GM12878 (cell line): Measurements from ENCODE around the gene SLC20A1. TPM values are rescaled to one million over a fixed set of nuclear protein-coding genes. Genes with fewer than 3 reads are reported as not detected.
A peak's percentile ranks its signal among the peaks of the same experiment; 100 is the strongest.

Source experiments
- ATAC-seq: fragments of 200-7000 bp; cut with Tn5 transposase; 3 replicates; pipeline ENCODE4 v1.9.1; 2020; ENCODE audit warnings: mild to moderate bottlenecking, moderate library complexity
- BruUV-seq: library from RNA; stranded (reverse); fragments of 400-500 nt; replicated peaks from 2 replicates; lab custom pipeline; 2021; lab: Mats Ljungman, UMichigan
- CTCF ChIA-PET: fragments of 300-600 bp; sonication (Branson Sonifier 250); formaldehyde crosslinking; extraction: SDS; loops from one replicate; lab custom pipeline; 2021; ENCODE audit warnings: inconsistent platforms; lab: Yijun Ruan, JAX
- POLR2A ChIA-PET: fragments of 350-600 bp; formaldehyde crosslinking; extraction: SDS; loops from one replicate; lab custom pipeline; 2021; ENCODE audit warnings: inconsistent platforms; lab: Charles Lee
- RAD21 ChIA-PET: fragments of 300-600 bp; sonication (Branson Sonifier 250); formaldehyde crosslinking; loops from one replicate; lab custom pipeline; 2023; ENCODE audit warnings: antibody characterized with exemption; ENCODE audit not compliant: unreplicated experiment; lab: Charles Lee
- SMC1A ChIA-PET: fragments of 300-600 bp; sonication (Branson Sonifier 250); formaldehyde crosslinking; loops from one replicate; lab custom pipeline; 2023; ENCODE audit not compliant: unreplicated experiment, uncharacterized antibody; lab: Charles Lee
- DNase-seq: peaks from one replicate; pipeline ENCODE4 v3.0.0-alpha.2; 2011; ENCODE audit warnings: low read depth, low spot score
- FAIRE-seq: peaks from 3 replicates; lab custom pipeline; 2011; peaks lifted over from hg19 to GRCh38; lab: Jason Lieb, UNC
- H2AFZ ChIP-seq: 2 replicates; pipeline ENCODE4 v1.6.0; 2011; ENCODE audit warnings: low read depth, low read length, control low read depth; ENCODE audit not compliant: control insufficient read depth
- H3K27ac ChIP-seq: 2 replicates; pipeline ENCODE4 v1.5.1; 2011; ENCODE audit warnings: control low read depth; ENCODE audit not compliant: control insufficient read depth, insufficient read depth
- H3K27me3 ChIP-seq, 2 experiments: replicated peaks in 1 of 2; 2 replicates each; pipeline versions ENCODE4 v1.6.0 to v1.6.1; 2011; ENCODE audit warnings: low read length in 1 of 2; ENCODE audit not compliant: control insufficient read depth in 2 of 2, insufficient read depth in 2 of 2
- H3K36me3 ChIP-seq, 2 experiments: 2 replicates each; pipeline ENCODE4 v1.5.1; 2011; ENCODE audit warnings: low read length in 1 of 2; ENCODE audit not compliant: control insufficient read depth in 2 of 2, insufficient read depth in 2 of 2
- H3K4me1 ChIP-seq: 2 replicates; pipeline ENCODE4 v1.6.1; 2011; ENCODE audit warnings: mild to moderate bottlenecking, low read length, moderate library complexity, mixed read lengths; ENCODE audit not compliant: control insufficient read depth, insufficient read depth
- H3K4me2 ChIP-seq: 2 replicates; pipeline ENCODE4 v1.6.0; 2011; ENCODE audit warnings: control low read depth; ENCODE audit not compliant: control insufficient read depth, insufficient read depth
- H3K4me3 ChIP-seq: fragments of 200-600 bp; sonication (generic); 2 replicates; pipeline ENCODE4 v1.5.1; 2016
- H3K79me2 ChIP-seq: 2 replicates; pipeline ENCODE4 v1.6.0; 2011; ENCODE audit warnings: low read length; ENCODE audit not compliant: control insufficient read depth, insufficient read depth
- H3K9ac ChIP-seq: 2 replicates; pipeline ENCODE4 v1.8.0; 2011; ENCODE audit warnings: low read length, control low read depth, mixed read lengths; ENCODE audit not compliant: control insufficient read depth, insufficient read depth
- H3K9me3 ChIP-seq: replicated peaks from 3 replicates; pipeline ENCODE4 v1.5.1; 2011; ENCODE audit warnings: mild to moderate bottlenecking, low read length; ENCODE audit not compliant: control insufficient read depth, insufficient read depth
- H4K20me1 ChIP-seq: 2 replicates; pipeline ENCODE4 v1.6.0; 2011; ENCODE audit not compliant: control insufficient read depth, insufficient read depth
- CHD4 ChIP-seq: fragments of 200-600 bp; sonication (generic); IDR thresholded peaks from 2 replicates; pipeline ENCODE4 v1.6.1; 2016; ENCODE audit warnings: mild to moderate bottlenecking
- IKZF1 ChIP-seq: fragments of 450-650 bp; conservative IDR thresholded peaks from 2 replicates; pipeline ENCODE4 v1.6.1; 2017; ENCODE audit warnings: antibody characterized with exemption, mild to moderate bottlenecking
- PBX3 ChIP-seq: IDR thresholded peaks from 2 replicates; pipeline ENCODE4 v1.6.1; 2011; ENCODE audit warnings: mild to moderate bottlenecking, low read depth, low read length, moderate library complexity; ENCODE audit not compliant: insufficient replicate concordance
- RB1 ChIP-seq: fragments of 450-650 bp; formaldehyde crosslinking; IDR thresholded peaks from 2 replicates; pipeline ENCODE4 v1.6.1; 2017; ENCODE audit warnings: mild to moderate bottlenecking, borderline replicate concordance
- RUNX3 ChIP-seq: IDR thresholded peaks from 2 replicates; pipeline ENCODE4 v1.6.1; 2012; ENCODE audit warnings: low read length, inconsistent platforms
- SKIL ChIP-seq: fragments of 450-650 bp; IDR thresholded peaks from 2 replicates; pipeline ENCODE4 v1.6.1; 2017; ENCODE audit warnings: mild to moderate bottlenecking, low read depth, inconsistent platforms; ENCODE audit not compliant: poor library complexity, severe bottlenecking
- SMAD1 ChIP-seq: fragments of 450-650 bp; IDR thresholded peaks from 2 replicates; pipeline ENCODE4 v1.6.1; 2018; ENCODE audit warnings: mild to moderate bottlenecking, low read depth; ENCODE audit not compliant: partially characterized antibody
- ZNF622 ChIP-seq: fragments of 450-650 bp; IDR thresholded peaks from 2 replicates; pipeline ENCODE4 v1.6.1; 2017; ENCODE audit warnings: mild to moderate bottlenecking, inconsistent platforms
- WGBS: methylation state at CpG from one replicate; pipeline ENCODE4 v1.1.6; 2016; ENCODE audit warnings: low lambda C conversion rate; ENCODE audit not compliant: insufficient replicate concordance, insufficient coverage; ENCODE audit errors: missing lambda C conversion rate; 5-methylcytosine and 5-hydroxymethylcytosine counted together
- in situ Hi-C: fragments of 300-500 bp; cut with MboI; formaldehyde crosslinking; loops from 9 replicates; pipeline ENCODE4 v1.14.3; 2018; ENCODE audit warnings: mixed read lengths
- intact Hi-C: fragments of 100-400 bp; cut with micrococcal nuclease; formaldehyde crosslinking; loops from one replicate; pipeline ENCODE4 v1.14.2; 2022; ENCODE audit not compliant: unreplicated experiment
- polyA plus RNA-seq, 11 experiments: library from polyadenylated mRNA; depleted of rRNA in 4 of 11; unstranded in 6 of 11; stranded (reverse) in 5 of 11; fragments of >200 nt; fragmentation: Nextera tagmentation in 4 of 11; fragmentation: Illumina TruSeq in 1 of 11; extraction: Ambion mirVana in 4 of 11; extraction: Trizol in 1 of 11; gene quantifications; 1 replicate in 1 of 11; 2 replicates in 10 of 11; pipeline versions ENCODE4 v1.2.1 to v1.2.3, GENCODE V29; 2011 to 2016; ENCODE audit warnings: inconsistent platforms in 2 of 11, missing spikeins in 2 of 11, low read depth in 1 of 11
- total RNA-seq, 4 experiments: library from RNA; depleted of rRNA in 3 of 4; stranded (reverse); fragments of >200 nt in 3 of 4; fragmentation: Illumina TruSeq in 1 of 4; extraction: Trizol in 1 of 4; gene quantifications; 2 replicates each; pipeline versions ENCODE4 v1.2.1 to v1.2.3, GENCODE V29; 2013 to 2021

Gene SLC20A1
- total and polyA plus RNA-seq, 10 of the 15 experiments (the other 5 are each of a cell fraction or from before 2014, with no cell fraction given) = 21.2 to 59.1 (median 43.2) TPM

- WGBS = 41% methylated on average over 8 of the region's 8 CpGs
- in situ Hi-C loops (no loop called here), intact Hi-C loops (no loop called here)
- ATAC-seq (no peak), FAIRE-seq (no peak), DNase-seq (no peak)
- Histone ChIP-seq H3K4me3 (no peak overlapping the region), H3K27me3 (peaks cover 0 to 2% of the 10 kb centered on the region in 2 experiments; a peak in 2 of 4 replicates), H3K9me3 (no peaks in the 10 kb centered on the region), H3K4me2 (no peak overlapping the region), H3K36me3 (no peaks in the 10 kb centered on the region), H2AFZ (no peak overlapping the region), H3K79me2 (peaks cover 4% of the 10 kb centered on the region), H3K9ac (no peak overlapping the region), H3K4me1 (peaks cover 16% of the 10 kb centered on the region), H3K27ac (no peak overlapping the region), H4K20me1 (no peaks in the 10 kb centered on the region)
- no TSS peak for BruUV-seq
- RAD21 ChIA-PET = interaction anchor here (0.7 to 9.9 kb wide), 5 partner anchors 9 to 84 kb away, joined by 3 to 117 read pairs (median 3); no protein-coding TSS in a partner anchor
- CTCF ChIA-PET = interaction anchor here (1.1 to 9.7 kb wide), 4 partner anchors 12 to 244 kb away, joined by 3 to 155 read pairs (median 4); no protein-coding TSS in a partner anchor
- SMC1A ChIA-PET = interaction anchor here (0.6 to 9.1 kb wide), 7 partner anchors 9 to 90 kb away, joined by 3 to 118 read pairs (median 3); no protein-coding TSS in a partner anchor
- POLR2A ChIA-PET = interaction anchor here (0.5 to 8.9 kb wide), 4 partner anchors 10 to 84 kb away, joined by 3 to 143 read pairs (median 4); no protein-coding TSS in a partner anchor
- no peak for TF ChIP-seq RB1
- 0 out of 2 replicates have a peak, but pooled peaks have one; percentile 21 for TF ChIP-seq IKZF1
- TF ChIP-seq RUNX3 = peak; percentile 47
Measured at GRCh38 chr2:112640800-112641675, 4.7 kb upstream of the SLC20A1 start.

- H3K27me3 ChIP-seq = peaks cover 0 to 2% of the 10 kb centered on the region in 2 experiments; a peak in 1 of 4 replicates
- ChIA-PET CTCF (interaction anchor here (0.6 to 9.7 kb wide), 5 partner anchors 13 to 244 kb away, joined by 3 to 155 read pairs (median 4); no protein-coding TSS in a partner anchor), SMC1A (interaction anchor here (0.7 to 9.1 kb wide), 6 partner anchors 9 to 89 kb away, joined by 3 to 118 read pairs (median 3); no protein-coding TSS in a partner anchor), POLR2A (interaction anchor here (0.5 to 8.9 kb wide), 2 partner anchors 11 to 14 kb away, joined by 3 to 143 read pairs; no protein-coding TSS in a partner anchor), RAD21 (interaction anchor here (0.7 to 9.9 kb wide), 5 partner anchors 9 to 84 kb away, joined by 3 to 117 read pairs (median 3); no protein-coding TSS in a partner anchor)
- intact Hi-C loops = no loop called here
- H3K79me2 ChIP-seq = peaks cover 10% of the 10 kb centered on the region
- no peaks in the 10 kb centered on the region for H3K36me3 ChIP-seq
- in situ Hi-C loops = no loop called here
- no peak overlapping the region for H3K4me3 ChIP-seq
- no TSS peak for BruUV-seq
- H3K4me1 ChIP-seq = peaks cover 9% of the 10 kb centered on the region
- 0% methylated on average over 2 of the region's 2 CpGs for WGBS
- FAIRE-seq = no peak
- H2AFZ ChIP-seq = no peak overlapping the region
- DNase-seq = no peak
- no peaks in the 10 kb centered on the region for H3K9me3 ChIP-seq
- H4K20me1 ChIP-seq = no peaks in the 10 kb centered on the region
- H3K4me2 ChIP-seq = no peak overlapping the region
- ATAC-seq = no peak
- H3K27ac ChIP-seq = no peak overlapping the region
- no peak for TF ChIP-seq ZNF622
- no peak for TF ChIP-seq SMAD1
- TF ChIP-seq PBX3 = no peak
- TF ChIP-seq CHD4 = no peak
- TF ChIP-seq SKIL = no peak
- H3K9ac ChIP-seq = no peak overlapping the region
Measured at GRCh38 chr2:112641701-112642100, 4.0 kb upstream of the SLC20A1 start.
